OCI-LY3 (cell line): Measurements from ENCODE around the gene COX6B1.

ENCODE experiments used
- H2AFZ ChIP-seq: fragments of 200-600, 300-600 bp; shearing (Covaris generic); 2 replicates; pipeline ENCODE4 v1.6.0; 2014; ENCODE audit warnings: antibody characterized with exemption, low read depth, low read length
- H3K27ac ChIP-seq: fragments of 200-600, 300-600 bp; sonication (generic); 2 replicates; pipeline ENCODE4 v1.5.1; 2014; ENCODE audit warnings: mild to moderate bottlenecking, low read length, moderate library complexity, mixed read lengths
- H3K27me3 ChIP-seq: fragments of 200-600, 300-600 bp; sonication (generic); 2 replicates; pipeline ENCODE4 v1.6.1; 2014; ENCODE audit warnings: low read depth, low read length, mixed read lengths
- H3K36me3 ChIP-seq: fragments of 200-600, 300-600 bp; sonication (generic); replicated peaks from 2 replicates; pipeline ENCODE3; 2014; ENCODE audit warnings: low read depth, low read length, mixed read lengths
- H3K4me1 ChIP-seq: fragments of 300-600, 200-600 bp; sonication (generic); 2 replicates; pipeline ENCODE4 v1.6.1; 2014; ENCODE audit warnings: low read length, mixed read lengths
- H3K4me2 ChIP-seq: fragments of 200-600, 300-600 bp; sonication (generic); 2 replicates; pipeline ENCODE4 v1.6.1; 2014; ENCODE audit warnings: low read length, mixed read lengths
- H3K4me3 ChIP-seq: fragments of 300-600, 200-600 bp; sonication (generic); 2 replicates; pipeline ENCODE4 v1.5.1; 2014; ENCODE audit warnings: antibody characterized with exemption, mild to moderate bottlenecking, low read length, moderate library complexity
- H3K79me2 ChIP-seq: fragments of 300-600, 200-600 bp; shearing (Covaris generic); 2 replicates; pipeline ENCODE4 v1.6.1; 2014; ENCODE audit warnings: mild to moderate bottlenecking, low read length, mixed read lengths
- H3K9ac ChIP-seq: fragments of 300-600, 200-600 bp; shearing (Covaris generic); 2 replicates; pipeline ENCODE4 v1.6.0; 2014; ENCODE audit warnings: mild to moderate bottlenecking, low read length, moderate library complexity
- H3K9me3 ChIP-seq: fragments of 200-600, 300-600 bp; shearing (Covaris generic); 2 replicates; pipeline ENCODE4 v1.6.1; 2014; ENCODE audit warnings: low read length, mixed read lengths; ENCODE audit not compliant: insufficient read depth
- H4K20me1 ChIP-seq: fragments of 200-600, 300-600 bp; sonication (generic); 2 replicates; pipeline ENCODE4 v1.6.1; 2016; ENCODE audit warnings: low read length, mixed read lengths; ENCODE audit not compliant: insufficient read depth
- CTCF ChIP-seq: fragments of 200-600, 300-600 bp; sonication (generic); IDR thresholded peaks from 2 replicates; pipeline ENCODE4 v1.5.1; 2014; ENCODE audit warnings: antibody characterized with exemption, low read length, low read depth
- EZH2phosphoT487 ChIP-seq: fragments of 200-600 bp; shearing (Covaris generic); IDR thresholded peaks from 2 replicates; pipeline ENCODE4 v1.6.1; 2018; ENCODE audit warnings: antibody characterized with exemption, mixed run types, low read depth

The COX6B1 gene

GRCh38 chr19:35613574-35613973 lies 34.5 kb upstream of the COX6B1 start:
- no peaks in the 10 kb centered on the region for H3K27me3 ChIP-seq
- peak overlapping the region; percentile 79; the same call in 1 of the 2 replicates for H3K4me3 ChIP-seq
- H3K4me2 ChIP-seq = peak overlapping the region; percentile 83
- no peak overlapping the region for H3K27ac ChIP-seq
- H2AFZ ChIP-seq = no peak overlapping the region
- TF ChIP-seq EZH2phosphoT487 (no peak), CTCF (no peak)
- no peaks in the 10 kb centered on the region for H3K9me3 ChIP-seq
- no peak overlapping the region for H3K9ac ChIP-seq
- H3K4me1 ChIP-seq = peaks cover 29% of the 10 kb centered on the region
- peaks cover 20% of the 10 kb centered on the region for H3K36me3 ChIP-seq
- no peaks in the 10 kb centered on the region for H4K20me1 ChIP-seq
- H3K79me2 ChIP-seq = peaks cover 10% of the 10 kb centered on the region; the same call in 1 of the 2 replicates

- Histone ChIP-seq H3K4me3 (no peak overlapping the region), H3K27ac (no peak overlapping the region), H2AFZ (no peak overlapping the region), H3K4me1 (peaks cover 21% of the 10 kb centered on the region), H4K20me1 (no peaks in the 10 kb centered on the region), H3K9me3 (no peaks in the 10 kb centered on the region), H3K9ac (no peak overlapping the region), H3K79me2 (peaks cover 10% of the 10 kb centered on the region; the same call in 1 of the 2 replicates), H3K27me3 (no peaks in the 10 kb centered on the region), H3K36me3 (peaks cover 24% of the 10 kb centered on the region), H3K4me2 (no peak overlapping the region)
- TF ChIP-seq CTCF = no peak
- no peak for TF ChIP-seq EZH2phosphoT487
Measured at GRCh38 chr19:35615036-35615435, 33.1 kb upstream of the COX6B1 start.

- H4K20me1 ChIP-seq = no peaks in the 10 kb centered on the region
- no peaks in the 10 kb centered on the region for H3K9me3 ChIP-seq
- H3K4me2 ChIP-seq = no peak overlapping the region
- no peak overlapping the region for H3K9ac ChIP-seq
- no peak overlapping the region for H2AFZ ChIP-seq
- H3K27me3 ChIP-seq = no peaks in the 10 kb centered on the region
- H3K36me3 ChIP-seq = peaks cover 41% of the 10 kb centered on the region
- H3K4me3 ChIP-seq = no peak overlapping the region
- peaks cover 2% of the 10 kb centered on the region; the same call in 1 of the 2 replicates for H3K79me2 ChIP-seq
- TF ChIP-seq CTCF (no peak), EZH2phosphoT487 (no peak)
- H3K4me1 ChIP-seq = peaks cover 6% of the 10 kb centered on the region; the same call in 1 of the 2 replicates
- H3K27ac ChIP-seq = no peak overlapping the region
Measured at GRCh38 chr19:35618857-35619256, 29.3 kb upstream of the COX6B1 start.

- Histone ChIP-seq H3K9me3 (no peaks in the 10 kb centered on the region), H3K27me3 (no peaks in the 10 kb centered on the region), H3K36me3 (peaks cover 39% of the 10 kb centered on the region), H3K9ac (no peak overlapping the region), H3K4me3 (no peak overlapping the region), H3K4me1 (peaks cover 6% of the 10 kb centered on the region; the same call in 1 of the 2 replicates), H3K79me2 (no peaks in the 10 kb centered on the region), H3K4me2 (no peak overlapping the region), H2AFZ (no peak overlapping the region), H3K27ac (no peak overlapping the region), H4K20me1 (no peaks in the 10 kb centered on the region)
- TF ChIP-seq CTCF = no peak
- TF ChIP-seq EZH2phosphoT487 = no peak
Measured at GRCh38 chr19:35619290-35619923, 28.7 kb upstream of the COX6B1 start.
